HepG2 (cell line): ENCODE measurements around the gene TM4SF1. TPM values are rescaled to one million over a fixed set of nuclear protein-coding genes. Genes with fewer than 3 reads are reported as not detected.

Experiments
- BRCA1 ChIP-seq: sonication (generic); formaldehyde crosslinking; IDR thresholded peaks from 2 replicates; pipeline ENCODE4 v1.4.0; 2020; ENCODE audit warnings: missing genetic modification reagents
- HDAC6 ChIP-seq: fragments of 200-600 bp; sonication (generic); IDR thresholded peaks from 2 replicates; pipeline ENCODE4 v1.7.0; 2017; ENCODE audit warnings: mild to moderate bottlenecking, antibody characterized with exemption, low read length, low read depth
- MBNL3 ChIP-seq: fragments of 250-450 bp; sonication (Bioruptor Pico); conservative IDR thresholded peaks from 2 replicates; pipeline ENCODE4 v1.8.0; 2022; ENCODE audit warnings: mild to moderate bottlenecking, inconsistent platforms
- MED13 ChIP-seq: sonication (generic); formaldehyde crosslinking; IDR thresholded peaks from 2 replicates; pipeline ENCODE4 v1.5.0; 2020; ENCODE audit warnings: missing genetic modification reagents
- MYNN ChIP-seq: sonication (generic); formaldehyde crosslinking; IDR thresholded peaks from 2 replicates; pipeline ENCODE4 v1.4.0; 2020; ENCODE audit warnings: mild to moderate bottlenecking, low read depth, missing genetic modification reagents
- NFRKB ChIP-seq: fragments of 450-650 bp; IDR thresholded peaks from 2 replicates; pipeline ENCODE4 v1.6.1; 2017
- NR2F6 ChIP-seq, 2 experiments: IDR thresholded peaks; 2 replicates each; pipeline ENCODE4 v1.6.1; 2016; ENCODE audit warnings: antibody characterized with exemption in 1 of 2, mild to moderate bottlenecking in 1 of 2
- PHB2 ChIP-seq: fragments of 450-650 bp; IDR thresholded peaks from 2 replicates; pipeline ENCODE4 v1.6.1; 2018; ENCODE audit not compliant: partially characterized antibody
- REXO4 ChIP-seq: sonication (generic); formaldehyde crosslinking; IDR thresholded peaks from 2 replicates; pipeline ENCODE4 v1.8.0; 2022; ENCODE audit warnings: missing genetic modification reagents, mild to moderate bottlenecking, borderline replicate concordance
- SALL2 ChIP-seq: sonication (generic); formaldehyde crosslinking; IDR thresholded peaks from 2 replicates; pipeline ENCODE4 v1.8.1; 2023; ENCODE audit warnings: mild to moderate bottlenecking, missing genetic modification reagents, inconsistent platforms
- SOX6 ChIP-seq, 2 experiments: fragments of 450-650 bp in 1 of 2; sonication (generic) in 1 of 2; formaldehyde crosslinking in 1 of 2; IDR thresholded peaks; 2 replicates each; pipeline versions ENCODE4 v1.4.0 to v1.6.1; 2017 to 2020; ENCODE audit warnings: antibody characterized with exemption in 1 of 2, mild to moderate bottlenecking in 1 of 2, missing genetic modification reagents in 1 of 2
- ZNF205 ChIP-seq: IDR thresholded peaks from 2 replicates; pipeline ENCODE4 v1.6.1; 2018; ENCODE audit warnings: missing biosample characterization, missing genetic modification reagents
- ZNF382 ChIP-seq: sonication (generic); formaldehyde crosslinking; IDR thresholded peaks from 2 replicates; pipeline ENCODE4 v1.5.0; 2020; ENCODE audit warnings: missing genetic modification reagents, mild to moderate bottlenecking, borderline replicate concordance
- polyA plus RNA-seq, 8 experiments: library from polyadenylated mRNA; depleted of rRNA in 3 of 8; stranded (reverse) in 7 of 8; unstranded in 1 of 8; fragments of >200 nt; fragmentation: Illumina TruSeq in 4 of 8; extraction: Trizol in 4 of 8; gene quantifications; 2 replicates each; pipeline versions ENCODE4 v1.2.1 to v1.2.3, GENCODE V29; 2011 to 2016; ENCODE audit warnings: low read depth in 4 of 8, missing spikeins in 1 of 8, mixed read lengths in 1 of 8; ENCODE audit not compliant: insufficient read depth in 1 of 8
- total RNA-seq, 5 experiments: library from RNA; depleted of rRNA; stranded (reverse); fragments of >200 nt; fragmentation: Illumina TruSeq; extraction: Trizol; gene quantifications; 2 replicates each; pipeline ENCODE4 v1.2.3, GENCODE V29; 2016; ENCODE audit warnings: low read depth in 1 of 5
- TF ChIP-seq, protein P1 (sequence below): sonication (generic); formaldehyde crosslinking; IDR thresholded peaks from 2 replicates; pipeline ENCODE4 v1.4.0; 2020; ENCODE audit warnings: missing genetic modification reagents
- TF ChIP-seq, protein P2 (sequence below): sonication (generic); formaldehyde crosslinking; IDR thresholded peaks from 2 replicates; pipeline ENCODE4 v1.4.0; 2020; ENCODE audit warnings: missing genetic modification reagents, borderline replicate concordance
- TF ChIP-seq, protein P3 (sequence below): sonication (generic); formaldehyde crosslinking; IDR thresholded peaks from 2 replicates; pipeline ENCODE4 v1.4.0; 2020; ENCODE audit warnings: missing genetic modification reagents, borderline replicate concordance
- TF ChIP-seq, protein P4 (sequence below): sonication (generic); formaldehyde crosslinking; conservative IDR thresholded peaks from 2 replicates; pipeline ENCODE4 v1.8.0; 2022; ENCODE audit warnings: missing genetic modification reagents

Gene TM4SF1
- total and polyA plus RNA-seq, 2 of the 13 experiments (the other 11 are each of a cell fraction or from before 2014, with no cell fraction given): 431 to 1,359 TPM

DNA sequence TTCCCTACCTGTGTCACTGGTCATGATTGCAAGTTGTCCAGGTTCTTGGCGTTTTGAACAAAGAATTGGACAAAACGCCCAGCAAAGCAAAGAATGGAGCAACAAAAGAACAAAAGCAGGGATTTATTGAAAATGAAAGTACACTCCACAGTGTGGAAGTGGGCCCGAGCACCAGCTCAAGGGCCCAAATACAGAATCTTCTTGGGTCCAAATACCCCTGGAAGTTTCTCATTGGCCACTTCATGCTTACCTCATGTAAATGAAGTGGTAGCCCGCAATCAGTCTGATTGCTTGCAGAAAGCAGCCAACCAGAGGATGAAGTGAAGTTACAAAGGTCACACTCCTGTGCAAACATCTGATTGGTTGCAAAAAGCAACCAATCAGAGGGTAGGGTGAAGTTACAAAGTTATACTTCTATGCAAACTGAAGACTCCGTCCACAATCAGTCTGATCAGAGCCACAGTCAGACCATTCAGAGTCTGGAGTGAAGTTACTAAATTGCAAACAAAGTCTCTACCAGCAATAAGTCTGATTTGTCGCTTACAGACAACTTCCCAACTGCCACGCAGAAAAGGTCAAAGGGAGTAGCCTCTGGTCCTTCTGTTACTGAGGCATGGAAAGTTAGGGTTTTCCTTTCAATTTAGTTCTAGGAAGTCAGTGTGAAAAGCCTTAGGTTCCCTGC is 8.3 kb upstream of the TM4SF1 start (continued):
- TF ChIP-seq, protein P1, sequence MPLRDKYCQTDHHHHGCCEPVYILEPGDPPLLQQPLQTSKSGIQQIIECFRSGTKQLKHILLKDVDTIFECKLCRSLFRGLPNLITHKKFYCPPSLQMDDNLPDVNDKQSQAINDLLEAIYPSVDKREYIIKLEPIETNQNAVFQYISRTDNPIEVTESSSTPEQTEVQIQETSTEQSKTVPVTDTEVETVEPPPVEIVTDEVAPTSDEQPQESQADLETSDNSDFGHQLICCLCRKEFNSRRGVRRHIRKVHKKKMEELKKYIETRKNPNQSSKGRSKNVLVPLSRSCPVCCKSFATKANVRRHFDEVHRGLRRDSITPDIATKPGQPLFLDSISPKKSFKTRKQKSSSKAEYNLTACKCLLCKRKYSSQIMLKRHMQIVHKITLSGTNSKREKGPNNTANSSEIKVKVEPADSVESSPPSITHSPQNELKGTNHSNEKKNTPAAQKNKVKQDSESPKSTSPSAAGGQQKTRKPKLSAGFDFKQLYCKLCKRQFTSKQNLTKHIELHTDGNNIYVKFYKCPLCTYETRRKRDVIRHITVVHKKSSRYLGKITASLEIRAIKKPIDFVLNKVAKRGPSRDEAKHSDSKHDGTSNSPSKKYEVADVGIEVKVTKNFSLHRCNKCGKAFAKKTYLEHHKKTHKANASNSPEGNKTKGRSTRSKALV (CRISPR knock-in tag): peak; percentile 35; the same call in 1 of the 2 replicates
- TF ChIP-seq MBNL3 (CRISPR knock-in tag): no peak
- TF ChIP-seq, protein P2, sequence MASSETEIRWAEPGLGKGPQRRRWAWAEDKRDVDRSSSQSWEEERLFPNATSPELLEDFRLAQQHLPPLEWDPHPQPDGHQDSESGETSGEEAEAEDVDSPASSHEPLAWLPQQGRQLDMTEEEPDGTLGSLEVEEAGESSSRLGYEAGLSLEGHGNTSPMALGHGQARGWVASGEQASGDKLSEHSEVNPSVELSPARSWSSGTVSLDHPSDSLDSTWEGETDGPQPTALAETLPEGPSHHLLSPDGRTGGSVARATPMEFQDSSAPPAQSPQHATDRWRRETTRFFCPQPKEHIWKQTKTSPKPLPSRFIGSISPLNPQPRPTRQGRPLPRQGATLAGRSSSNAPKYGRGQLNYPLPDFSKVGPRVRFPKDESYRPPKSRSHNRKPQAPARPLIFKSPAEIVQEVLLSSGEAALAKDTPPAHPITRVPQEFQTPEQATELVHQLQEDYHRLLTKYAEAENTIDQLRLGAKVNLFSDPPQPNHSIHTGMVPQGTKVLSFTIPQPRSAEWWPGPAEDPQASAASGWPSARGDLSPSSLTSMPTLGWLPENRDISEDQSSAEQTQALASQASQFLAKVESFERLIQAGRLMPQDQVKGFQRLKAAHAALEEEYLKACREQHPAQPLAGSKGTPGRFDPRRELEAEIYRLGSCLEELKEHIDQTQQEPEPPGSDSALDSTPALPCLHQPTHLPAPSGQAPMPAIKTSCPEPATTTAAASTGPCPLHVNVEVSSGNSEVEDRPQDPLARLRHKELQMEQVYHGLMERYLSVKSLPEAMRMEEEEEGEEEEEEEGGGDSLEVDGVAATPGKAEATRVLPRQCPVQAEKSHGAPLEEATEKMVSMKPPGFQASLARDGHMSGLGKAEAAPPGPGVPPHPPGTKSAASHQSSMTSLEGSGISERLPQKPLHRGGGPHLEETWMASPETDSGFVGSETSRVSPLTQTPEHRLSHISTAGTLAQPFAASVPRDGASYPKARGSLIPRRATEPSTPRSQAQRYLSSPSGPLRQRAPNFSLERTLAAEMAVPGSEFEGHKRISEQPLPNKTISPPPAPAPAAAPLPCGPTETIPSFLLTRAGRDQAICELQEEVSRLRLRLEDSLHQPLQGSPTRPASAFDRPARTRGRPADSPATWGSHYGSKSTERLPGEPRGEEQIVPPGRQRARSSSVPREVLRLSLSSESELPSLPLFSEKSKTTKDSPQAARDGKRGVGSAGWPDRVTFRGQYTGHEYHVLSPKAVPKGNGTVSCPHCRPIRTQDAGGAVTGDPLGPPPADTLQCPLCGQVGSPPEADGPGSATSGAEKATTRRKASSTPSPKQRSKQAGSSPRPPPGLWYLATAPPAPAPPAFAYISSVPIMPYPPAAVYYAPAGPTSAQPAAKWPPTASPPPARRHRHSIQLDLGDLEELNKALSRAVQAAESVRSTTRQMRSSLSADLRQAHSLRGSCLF (CRISPR knock-in tag): no peak
- no peak for TF ChIP-seq HDAC6
- no peak for TF ChIP-seq NFRKB
- peak; percentile 45 for TF ChIP-seq NR2F6 (IDR thresholded peaks at IDR 0.05)
- TF ChIP-seq NR2F6 (CRISPR knock-in tag; IDR thresholded peaks at IDR 0.05): peak; percentile 32; the same call in 1 of the 2 replicates
- TF ChIP-seq, protein P3, sequence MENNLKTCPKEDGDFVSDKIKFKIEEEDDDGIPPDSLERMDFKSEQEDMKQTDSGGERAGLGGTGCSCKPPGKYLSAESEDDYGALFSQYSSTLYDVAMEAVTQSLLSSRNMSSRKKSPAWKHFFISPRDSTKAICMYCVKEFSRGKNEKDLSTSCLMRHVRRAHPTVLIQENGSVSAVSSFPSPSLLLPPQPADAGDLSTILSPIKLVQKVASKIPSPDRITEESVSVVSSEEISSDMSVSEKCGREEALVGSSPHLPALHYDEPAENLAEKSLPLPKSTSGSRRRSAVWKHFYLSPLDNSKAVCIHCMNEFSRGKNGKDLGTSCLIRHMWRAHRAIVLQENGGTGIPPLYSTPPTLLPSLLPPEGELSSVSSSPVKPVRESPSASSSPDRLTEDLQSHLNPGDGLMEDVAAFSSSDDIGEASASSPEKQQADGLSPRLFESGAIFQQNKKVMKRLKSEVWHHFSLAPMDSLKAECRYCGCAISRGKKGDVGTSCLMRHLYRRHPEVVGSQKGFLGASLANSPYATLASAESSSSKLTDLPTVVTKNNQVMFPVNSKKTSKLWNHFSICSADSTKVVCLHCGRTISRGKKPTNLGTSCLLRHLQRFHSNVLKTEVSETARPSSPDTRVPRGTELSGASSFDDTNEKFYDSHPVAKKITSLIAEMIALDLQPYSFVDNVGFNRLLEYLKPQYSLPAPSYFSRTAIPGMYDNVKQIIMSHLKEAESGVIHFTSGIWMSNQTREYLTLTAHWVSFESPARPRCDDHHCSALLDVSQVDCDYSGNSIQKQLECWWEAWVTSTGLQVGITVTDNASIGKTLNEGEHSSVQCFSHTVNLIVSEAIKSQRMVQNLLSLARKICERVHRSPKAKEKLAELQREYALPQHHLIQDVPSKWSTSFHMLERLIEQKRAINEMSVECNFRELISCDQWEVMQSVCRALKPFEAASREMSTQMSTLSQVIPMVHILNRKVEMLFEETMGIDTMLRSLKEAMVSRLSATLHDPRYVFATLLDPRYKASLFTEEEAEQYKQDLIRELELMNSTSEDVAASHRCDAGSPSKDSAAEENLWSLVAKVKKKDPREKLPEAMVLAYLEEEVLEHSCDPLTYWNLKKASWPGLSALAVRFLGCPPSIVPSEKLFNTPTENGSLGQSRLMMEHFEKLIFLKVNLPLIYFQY: peak; percentile 91
- TF ChIP-seq REXO4 (CRISPR knock-in tag): no peak
- no peak for TF ChIP-seq MYNN (CRISPR knock-in tag)
- TF ChIP-seq BRCA1: no peak
- TF ChIP-seq MED13: peak; percentile 83; the same call in 1 of the 2 replicates
- TF ChIP-seq, protein P4, sequence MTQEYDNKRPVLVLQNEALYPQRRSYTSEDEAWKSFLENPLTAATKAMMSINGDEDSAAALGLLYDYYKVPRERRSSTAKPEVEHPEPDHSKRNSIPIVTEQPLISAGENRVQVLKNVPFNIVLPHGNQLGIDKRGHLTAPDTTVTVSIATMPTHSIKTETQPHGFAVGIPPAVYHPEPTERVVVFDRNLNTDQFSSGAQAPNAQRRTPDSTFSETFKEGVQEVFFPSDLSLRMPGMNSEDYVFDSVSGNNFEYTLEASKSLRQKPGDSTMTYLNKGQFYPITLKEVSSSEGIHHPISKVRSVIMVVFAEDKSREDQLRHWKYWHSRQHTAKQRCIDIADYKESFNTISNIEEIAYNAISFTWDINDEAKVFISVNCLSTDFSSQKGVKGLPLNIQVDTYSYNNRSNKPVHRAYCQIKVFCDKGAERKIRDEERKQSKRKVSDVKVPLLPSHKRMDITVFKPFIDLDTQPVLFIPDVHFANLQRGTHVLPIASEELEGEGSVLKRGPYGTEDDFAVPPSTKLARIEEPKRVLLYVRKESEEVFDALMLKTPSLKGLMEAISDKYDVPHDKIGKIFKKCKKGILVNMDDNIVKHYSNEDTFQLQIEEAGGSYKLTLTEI: no peak
- no peak for TF ChIP-seq SALL2 (CRISPR knock-in tag)
- TF ChIP-seq SOX6 (IDR thresholded peaks at IDR 0.05): no peak
- peak; percentile 60 for TF ChIP-seq SOX6 (CRISPR knock-in tag; IDR thresholded peaks at IDR 0.05)
- TF ChIP-seq ZNF205: peak; percentile 36; the same call in 1 of the 2 replicates
- no peak for TF ChIP-seq PHB2
- TF ChIP-seq ZNF382 (CRISPR knock-in tag): no peak
